Measurements from ENCODE around the gene SLC45A1.

GRCh38 chr1:8330271-8331125 lies 12.6 kb downstream of the SLC45A1 start:
- TF ChIP-seq CTCF (IDR thresholded peaks at IDR 0.05; ENCODE audit: poor library complexity): no peak
- no peak for TF ChIP-seq EZH2 (IDR thresholded peaks at IDR 0.05; ENCODE audit: borderline replicate concordance)
- TF ChIP-seq EZH2phosphoT487 (IDR thresholded peaks at IDR 0.05; ENCODE audit: low read depth, severe bottlenecking, unreplicated experiment): no peak
